ES-I3 (cell line): ENCODE data around the gene LSR.
"Not testable (repeated sequence)": the region's sequence is repeated elsewhere in the genome, so short reads cannot be mapped to it uniquely, and the experiment has no call there.

Experiments used
- H3K36me3 ChIP-seq: 2 replicates; pipeline ENCODE4 v1.6.1; 2013; ENCODE audit warnings: mild to moderate bottlenecking, low read length, control low read depth, moderate library complexity; ENCODE audit not compliant: insufficient read depth
- H3K4me1 ChIP-seq: 2 replicates; pipeline ENCODE4 v1.6.1; 2013; ENCODE audit warnings: mild to moderate bottlenecking, control low read depth, low read length; ENCODE audit not compliant: insufficient read depth
- H3K9ac ChIP-seq: 2 replicates; pipeline ENCODE4 v1.6.1; 2013; ENCODE audit warnings: low read depth, mild to moderate bottlenecking, low read length, moderate library complexity
- H3K9me3 ChIP-seq: 2 replicates; pipeline ENCODE4 v1.6.1; 2013; ENCODE audit warnings: mild to moderate bottlenecking, low read length, moderate library complexity; ENCODE audit not compliant: control insufficient read depth, insufficient read depth

LSR gene

DNA sequence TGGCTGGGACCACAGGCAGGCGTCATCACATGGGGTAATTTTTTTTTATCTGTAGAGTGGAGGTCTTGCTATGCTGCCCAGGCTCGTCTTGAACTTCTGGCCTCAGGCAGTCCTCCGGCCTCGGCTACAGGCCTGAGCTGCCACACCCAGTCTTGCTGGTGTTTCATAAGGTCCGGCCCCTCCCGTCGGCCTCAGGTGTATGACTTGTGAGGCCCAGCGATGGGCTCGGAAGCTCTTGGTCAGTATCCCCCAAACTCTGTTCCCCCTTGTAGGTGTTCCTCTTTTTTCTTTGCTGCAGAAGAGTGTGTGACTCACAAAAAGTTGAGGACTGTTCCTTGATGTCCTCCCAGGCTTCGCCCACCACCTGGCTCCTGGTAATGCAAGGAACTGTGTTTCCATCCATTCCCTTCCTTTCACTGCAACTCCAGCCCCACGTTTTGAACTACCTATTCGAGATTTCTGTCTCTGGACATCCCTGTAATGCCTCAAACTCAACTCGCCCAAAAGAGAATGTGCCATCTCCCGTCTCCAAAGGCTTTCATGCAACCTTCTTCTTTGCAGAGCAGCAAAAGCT lies 25.0 kb downstream of the LSR start:
- no peak overlapping the region for H3K9ac ChIP-seq
- no peaks in the 10 kb centered on the region for H3K4me1 ChIP-seq
- no peaks in the 10 kb centered on the region for H3K9me3 ChIP-seq
- H3K36me3 ChIP-seq, result peaks cover 5% of the 10 kb centered on the region

- Histone ChIP-seq H3K4me1 (no peaks in the 10 kb centered on the region), H3K36me3 (peaks cover 5% of the 10 kb centered on the region), H3K9ac (no peak overlapping the region), H3K9me3 (no peaks in the 10 kb centered on the region)
Measured at GRCh38 chr19:35274323-35274722, 25.5 kb downstream of the LSR start.

GRCh38 chr19:35276706-35277281 lies 28.0 kb downstream of the LSR start:
- peaks cover 3% of the 10 kb centered on the region for H3K36me3 ChIP-seq
- H3K9me3 ChIP-seq, result no peaks in the 10 kb centered on the region
- no peaks in the 10 kb centered on the region for H3K4me1 ChIP-seq
- H3K9ac ChIP-seq, result no peak overlapping the region

- Histone ChIP-seq H3K4me1 (no peaks in the 10 kb centered on the region), H3K9me3 (no peaks in the 10 kb centered on the region), H3K36me3 (peaks cover 3% of the 10 kb centered on the region), H3K9ac (no peak overlapping the region)
Measured at GRCh38 chr19:35278578-35279284, 29.9 kb downstream of the LSR start.

DNA sequence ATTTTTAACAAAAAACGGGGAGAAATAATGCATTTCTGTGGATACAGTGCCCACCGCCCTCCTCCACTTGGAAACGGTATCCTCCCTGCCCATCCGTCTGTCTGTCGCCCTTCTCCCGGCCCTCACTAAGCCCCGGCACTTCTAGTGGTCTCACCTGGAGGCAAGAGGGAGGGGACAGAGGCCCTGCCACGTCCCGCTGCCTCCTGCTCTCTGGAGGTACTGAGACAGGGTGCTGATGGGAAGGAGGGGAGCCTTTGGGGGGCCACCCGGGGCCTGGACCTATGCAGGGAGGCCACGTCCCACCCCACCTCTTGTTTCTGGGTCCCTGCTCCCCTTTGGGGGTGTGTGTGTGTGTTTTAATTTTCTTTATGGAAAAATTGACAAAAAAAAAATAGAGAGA lies 30.6 kb downstream of the LSR start:
- Histone ChIP-seq H3K36me3 (peaks cover 3% of the 10 kb centered on the region; the same call in 1 of the 2 replicates), H3K9me3 (no peaks in the 10 kb centered on the region), H3K9ac (no peak overlapping the region)

DNA sequence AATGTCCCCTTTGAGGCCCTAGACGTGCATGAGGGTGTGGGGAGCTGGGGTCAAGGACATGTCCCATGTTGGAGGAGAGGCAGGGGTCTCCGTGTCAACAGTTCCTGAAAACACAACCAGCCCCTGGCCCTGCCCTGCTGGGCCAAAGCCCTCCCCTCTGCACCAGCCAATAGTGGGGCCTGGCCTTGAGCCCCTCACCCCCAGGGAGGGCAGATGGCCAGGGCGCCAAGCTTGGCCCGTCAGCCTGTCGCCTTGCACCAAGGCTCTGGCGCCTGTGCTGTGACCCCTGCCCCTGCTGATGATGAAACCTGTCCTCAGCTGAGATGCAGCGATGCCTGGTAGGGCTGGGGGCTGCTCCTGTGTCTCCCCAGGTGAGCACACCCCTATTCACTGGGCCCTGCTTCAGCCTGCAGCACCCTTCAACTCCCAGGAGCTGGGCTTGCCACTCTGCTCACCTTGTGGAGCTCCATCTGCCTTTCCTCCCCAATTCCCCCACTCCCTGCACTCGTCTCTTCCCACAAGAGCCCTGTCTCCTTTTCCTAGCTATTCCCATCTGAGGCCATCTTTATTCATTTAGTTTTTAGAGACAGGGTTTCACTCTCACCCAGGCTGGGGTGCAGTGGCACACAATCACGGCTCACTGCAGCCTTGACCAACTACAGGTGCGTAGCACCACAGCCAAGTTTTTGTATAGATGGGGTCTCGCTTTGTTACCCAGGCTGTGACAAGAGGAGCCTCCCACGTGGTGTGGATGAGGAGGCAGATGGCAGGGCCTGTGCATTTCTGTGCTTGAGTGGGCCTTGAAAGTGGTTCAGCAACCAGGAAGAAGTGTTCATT lies 31.4 kb downstream of the LSR start:
- Histone ChIP-seq H3K4me1 (no peaks in the 10 kb centered on the region; the same call in 1 of the 2 replicates), H3K36me3 (peaks cover 3% of the 10 kb centered on the region; the same call in 1 of the 2 replicates), H3K9me3 (no peaks in the 10 kb centered on the region), H3K9ac (no peak overlapping the region)

More for the DNA sequence above, 30.6 kb downstream of the LSR start:
- H3K4me1 ChIP-seq, result no peaks in the 10 kb centered on the region

DNA sequence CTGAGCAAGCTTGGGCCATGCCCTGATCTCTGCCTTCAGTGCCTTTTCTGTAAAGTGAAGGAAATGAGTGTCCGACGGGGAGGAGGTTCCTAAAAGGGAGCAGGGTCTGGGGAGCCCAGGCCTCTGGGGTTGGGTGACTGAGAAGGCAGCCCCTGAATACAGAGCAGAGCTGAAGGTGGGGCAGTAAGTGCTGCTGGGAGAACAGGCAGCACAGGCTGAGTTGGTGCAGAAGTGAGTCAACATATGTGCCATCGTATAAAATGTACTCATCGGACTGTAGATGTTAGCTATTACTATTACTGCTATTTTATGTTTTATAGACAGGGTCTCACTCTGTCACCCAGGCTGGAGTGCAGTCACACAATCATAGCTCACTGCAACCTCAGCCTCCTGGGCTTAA lies 32.5 kb downstream of the LSR start:
- peaks cover 2% of the 10 kb centered on the region; the same call in 1 of the 2 replicates for H3K36me3 ChIP-seq
- no peaks in the 10 kb centered on the region for H3K9me3 ChIP-seq
- H3K9ac ChIP-seq, result no peak overlapping the region
- H3K4me1 ChIP-seq, result no peaks in the 10 kb centered on the region; the same call in 1 of the 2 replicates

GRCh38 chr19:35284153-35285094 lies 35.6 kb downstream of the LSR start:
- no peak overlapping the region for H3K9ac ChIP-seq
- no peaks in the 10 kb centered on the region for H3K9me3 ChIP-seq
- no peaks in the 10 kb centered on the region; the same call in 1 of the 2 replicates for H3K4me1 ChIP-seq
- no peaks in the 10 kb centered on the region for H3K36me3 ChIP-seq

GRCh38 chr19:35285095-35285449 lies 36.3 kb downstream of the LSR start:
- Histone ChIP-seq H3K4me1 (no peaks in the 10 kb centered on the region; the same call in 1 of the 2 replicates), H3K9me3 (no peaks in the 10 kb centered on the region), H3K9ac (no peak overlapping the region), H3K36me3 (no peaks in the 10 kb centered on the region)

- H3K36me3 ChIP-seq, H3K4me1 ChIP-seq, H3K9me3 ChIP-seq, H3K9ac ChIP-seq: not testable (repeated sequence)
Measured at GRCh38 chr19:35285465-35285864, 36.7 kb downstream of the LSR start.

DNA sequence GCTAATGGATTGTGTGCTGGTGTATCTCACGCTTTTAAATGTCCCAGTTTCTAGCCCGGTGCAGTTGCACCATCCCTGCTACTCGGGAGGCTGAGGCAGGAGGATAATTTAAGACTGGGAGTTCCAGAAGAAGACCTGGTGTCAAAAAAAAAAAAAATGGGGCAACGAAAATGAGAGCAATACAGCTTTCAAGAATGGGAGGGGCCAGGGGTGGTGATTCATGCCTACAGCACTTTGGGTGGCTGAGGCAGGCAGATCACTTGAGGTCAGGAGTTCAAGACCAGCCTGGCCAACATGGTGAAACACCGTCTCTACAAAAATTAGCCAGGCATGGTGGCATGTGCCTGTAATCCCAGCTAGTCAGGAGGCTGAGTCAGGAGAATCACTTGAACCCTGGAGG lies 37.3 kb downstream of the LSR start:
- not testable (repeated sequence) for H3K9ac ChIP-seq, H3K9me3 ChIP-seq, H3K36me3 ChIP-seq, H3K4me1 ChIP-seq

GRCh38 chr19:35287713-35288112 lies 38.9 kb downstream of the LSR start:
- no peak overlapping the region for H3K9ac ChIP-seq
- H3K4me1 ChIP-seq, result peaks cover 4% of the 10 kb centered on the region; the same call in 1 of the 2 replicates
- no peaks in the 10 kb centered on the region for H3K9me3 ChIP-seq
- H3K36me3 ChIP-seq, result no peaks in the 10 kb centered on the region

GRCh38 chr19:35288331-35288730 lies 39.5 kb downstream of the LSR start:
- Histone ChIP-seq H3K9me3 (no peaks in the 10 kb centered on the region), H3K9ac (no peak overlapping the region), H3K36me3 (no peaks in the 10 kb centered on the region), H3K4me1 (peaks cover 4% of the 10 kb centered on the region; the same call in 1 of the 2 replicates)
